GM10266 (cell line): Measurements from ENCODE around the gene DLG1.

Experiments
- DNase-seq: peaks from one replicate; pipeline ENCODE4 v3.0.0; 2012; ENCODE audit errors: extremely low spot score
- CTCF ChIP-seq: IDR thresholded peaks from 2 replicates; pipeline ENCODE4 v1.5.1; 2012; ENCODE audit warnings: mild to moderate bottlenecking, low read depth; ENCODE audit not compliant: control insufficient read depth, insufficient read depth; ENCODE audit errors: missing control alignments

The DLG1 gene

GRCh38 chr3:197238842-197239241 lies 59.6 kb downstream of the DLG1 start:
- TF ChIP-seq CTCF, result no peak
- no peak for DNase-seq

GRCh38 chr3:197237897-197238296 lies 60.5 kb downstream of the DLG1 start:
- TF ChIP-seq CTCF, result no peak
- no peak for DNase-seq

DNA sequence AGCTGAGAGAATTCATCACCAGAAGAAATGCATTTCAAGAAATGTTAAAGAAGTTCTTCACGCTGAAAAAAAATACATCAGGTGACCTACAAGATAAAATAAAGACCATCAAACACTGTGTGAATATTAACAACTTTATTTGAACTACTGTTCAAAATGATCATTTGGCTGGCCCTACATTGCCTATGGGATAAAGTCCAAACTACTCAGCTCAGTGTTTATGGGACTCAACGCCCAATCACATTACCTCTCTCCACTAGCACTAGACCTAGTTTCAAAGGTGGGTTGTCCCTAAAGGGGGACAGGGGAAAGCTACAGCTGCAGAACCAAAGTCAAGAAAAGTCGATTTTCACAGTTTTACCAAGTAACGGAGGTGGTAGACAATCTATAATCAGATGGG lies 62.0 kb downstream of the DLG1 start:
- no peak for TF ChIP-seq CTCF
- DNase-seq, result no peak

GRCh38 chr3:197234947-197235914 lies 63.2 kb downstream of the DLG1 start:
- no peak for TF ChIP-seq CTCF

DNA sequence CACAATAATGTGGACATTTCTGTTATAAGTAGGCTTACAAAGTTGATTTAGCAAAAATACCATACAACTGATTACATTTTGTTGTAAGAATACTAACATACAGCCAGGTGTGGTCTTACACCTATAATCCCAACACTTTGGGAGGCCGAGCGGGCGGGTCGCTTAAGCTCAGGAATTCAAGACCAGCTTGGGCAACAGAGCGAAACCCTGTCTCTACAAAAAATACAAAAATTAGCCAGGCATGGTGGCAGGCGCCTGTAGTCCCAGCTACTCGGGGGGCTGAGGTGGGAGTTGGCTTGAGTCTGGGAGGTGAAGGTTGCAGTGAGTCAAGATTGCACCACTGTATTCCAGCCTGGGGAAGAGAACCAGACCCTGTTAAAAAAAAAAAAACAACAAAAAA lies 67.1 kb downstream of the DLG1 start:
- DNase-seq, result no peak
- TF ChIP-seq CTCF, result no peak

More at GRCh38 chr3:197234947-197235914, 63.2 kb downstream of the DLG1 start:
- DNase-seq, result no peak

GRCh38 chr3:197229836-197230235 lies 68.6 kb downstream of the DLG1 start:
- no peak for DNase-seq
- no peak for TF ChIP-seq CTCF

DNA sequence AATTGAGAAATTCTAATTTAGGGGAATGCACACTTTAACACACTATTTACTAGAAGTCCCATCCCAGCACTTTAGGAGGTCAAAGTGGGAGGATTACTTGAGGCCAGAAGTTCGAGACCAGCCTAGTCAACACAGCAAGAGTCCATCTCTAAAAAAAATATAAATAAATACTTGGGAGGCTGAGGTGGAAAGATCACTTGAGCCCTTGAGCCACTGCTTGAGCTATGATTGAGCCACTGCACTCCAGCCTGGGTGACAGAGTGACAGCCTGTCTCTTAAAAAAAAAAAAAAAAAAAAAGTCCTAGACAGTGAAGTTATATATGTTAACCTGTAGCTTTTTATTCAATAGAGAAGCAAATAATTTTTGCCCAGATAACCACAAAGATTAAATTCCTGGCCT lies 69.2 kb downstream of the DLG1 start:
- DNase-seq, result no peak
- no peak for TF ChIP-seq CTCF
